Fibroblast of mammary gland (primary cell): ENCODE measurements around the gene SLC12A6.

Source experiments
- DNase-seq: peaks from one replicate; pipeline ENCODE4 v3.0.0-alpha.2; 2010; ENCODE audit warnings: low read depth
- H3K4me3 ChIP-seq: 2 replicates; pipeline ENCODE4 v1.5.1; 2011; ENCODE audit warnings: low read depth, mild to moderate bottlenecking, low read length, moderate library complexity; ENCODE audit not compliant: control insufficient read depth
- TF ChIP-seq, protein P1 (sequence below): conservative IDR thresholded peaks from 2 replicates; pipeline ENCODE4 v1.5.1; 2011; ENCODE audit warnings: low read depth, low read length, inconsistent platforms; ENCODE audit not compliant: control insufficient read depth, insufficient read depth

The SLC12A6 gene

DNA sequence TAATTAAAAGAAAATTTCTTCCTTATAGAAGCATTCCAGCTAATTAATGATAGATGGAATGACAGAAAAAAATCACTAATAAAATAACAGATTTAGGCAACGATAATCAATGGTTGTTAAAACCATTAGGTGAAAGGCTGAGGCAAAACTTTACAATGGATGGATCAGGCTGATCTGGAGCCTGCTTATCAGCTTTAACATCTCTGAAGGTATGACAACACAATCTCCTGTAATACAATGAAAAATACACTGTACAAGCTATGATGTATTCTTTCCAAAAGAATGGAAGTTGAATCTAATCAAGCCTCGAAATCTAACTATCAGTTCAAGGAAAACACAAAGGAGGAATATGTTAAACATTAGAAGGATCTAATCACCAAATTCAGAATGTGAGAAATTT lies 73.5 kb downstream of the SLC12A6 start:
- H3K4me3 ChIP-seq = no peak overlapping the region
- TF ChIP-seq, protein P1, sequence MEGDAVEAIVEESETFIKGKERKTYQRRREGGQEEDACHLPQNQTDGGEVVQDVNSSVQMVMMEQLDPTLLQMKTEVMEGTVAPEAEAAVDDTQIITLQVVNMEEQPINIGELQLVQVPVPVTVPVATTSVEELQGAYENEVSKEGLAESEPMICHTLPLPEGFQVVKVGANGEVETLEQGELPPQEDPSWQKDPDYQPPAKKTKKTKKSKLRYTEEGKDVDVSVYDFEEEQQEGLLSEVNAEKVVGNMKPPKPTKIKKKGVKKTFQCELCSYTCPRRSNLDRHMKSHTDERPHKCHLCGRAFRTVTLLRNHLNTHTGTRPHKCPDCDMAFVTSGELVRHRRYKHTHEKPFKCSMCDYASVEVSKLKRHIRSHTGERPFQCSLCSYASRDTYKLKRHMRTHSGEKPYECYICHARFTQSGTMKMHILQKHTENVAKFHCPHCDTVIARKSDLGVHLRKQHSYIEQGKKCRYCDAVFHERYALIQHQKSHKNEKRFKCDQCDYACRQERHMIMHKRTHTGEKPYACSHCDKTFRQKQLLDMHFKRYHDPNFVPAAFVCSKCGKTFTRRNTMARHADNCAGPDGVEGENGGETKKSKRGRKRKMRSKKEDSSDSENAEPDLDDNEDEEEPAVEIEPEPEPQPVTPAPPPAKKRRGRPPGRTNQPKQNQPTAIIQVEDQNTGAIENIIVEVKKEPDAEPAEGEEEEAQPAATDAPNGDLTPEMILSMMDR = no peak
- DNase-seq = no peak

DNA sequence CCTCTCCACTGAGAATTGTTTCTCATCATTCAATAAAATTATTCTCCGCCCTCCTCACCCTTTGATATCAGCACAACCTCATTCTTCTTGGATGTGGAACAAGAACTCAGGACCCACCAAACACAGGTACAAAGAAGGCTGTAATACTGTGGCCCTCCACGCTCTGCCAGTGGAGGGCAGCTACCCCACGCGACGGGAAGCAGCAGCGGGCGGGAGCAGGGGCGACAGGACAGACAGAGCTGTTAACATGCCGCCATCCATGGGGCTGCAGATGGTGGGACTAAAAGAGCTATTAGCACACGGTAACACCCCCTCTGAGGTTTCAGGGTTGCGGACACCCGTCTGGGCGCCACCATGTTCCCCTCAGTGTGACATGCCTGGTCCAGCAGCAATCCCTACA lies 75.2 kb downstream of the SLC12A6 start:
- TF ChIP-seq, protein P1 = no peak

DNA sequence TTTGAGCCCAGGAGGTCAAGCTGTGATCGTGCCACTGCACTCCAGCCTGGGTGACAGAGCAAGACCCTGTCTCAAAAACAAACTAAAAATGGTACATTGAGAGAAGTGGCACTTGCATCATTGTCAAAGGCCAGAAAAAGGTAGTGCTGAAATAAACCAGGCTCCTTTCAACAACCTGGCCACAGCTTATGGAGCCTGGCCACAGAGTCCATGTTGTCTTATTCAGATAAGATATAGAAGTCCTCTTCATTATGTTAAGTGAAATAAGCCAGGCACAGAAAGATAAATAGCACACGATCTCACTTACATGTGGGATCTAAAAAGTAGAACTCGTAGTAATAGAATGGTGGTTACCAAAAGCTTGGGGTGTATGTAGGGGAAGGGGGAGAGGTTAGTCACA lies 78.0 kb downstream of the SLC12A6 start:
- no peak overlapping the region for H3K4me3 ChIP-seq
- DNase-seq = no peak
- TF ChIP-seq, protein P1 = no peak

More for the DNA sequence above, 75.2 kb downstream of the SLC12A6 start:
- DNase-seq = no peak
- H3K4me3 ChIP-seq = no peak overlapping the region

DNA sequence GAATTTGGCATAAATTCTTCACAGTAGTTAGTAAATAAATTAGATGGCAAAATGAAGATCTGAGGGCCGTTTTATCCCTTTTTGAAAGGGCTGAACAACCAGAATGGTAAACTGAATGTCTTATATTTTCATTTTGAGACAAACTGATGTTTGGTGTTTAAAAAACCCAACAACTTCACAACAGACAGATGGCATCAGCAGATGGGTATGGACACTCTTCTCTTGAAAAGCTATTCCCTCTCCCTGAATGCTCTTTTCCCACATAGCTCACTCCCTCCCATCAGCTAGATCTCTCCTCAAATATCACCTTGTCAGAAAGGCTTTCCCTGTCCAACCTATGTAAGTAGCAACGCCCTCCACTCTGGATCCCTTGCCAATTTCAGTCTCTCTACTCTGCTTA lies 79.4 kb downstream of the SLC12A6 start:
- DNase-seq = no peak
- H3K4me3 ChIP-seq = no peak overlapping the region
- TF ChIP-seq, protein P1 = no peak

DNA sequence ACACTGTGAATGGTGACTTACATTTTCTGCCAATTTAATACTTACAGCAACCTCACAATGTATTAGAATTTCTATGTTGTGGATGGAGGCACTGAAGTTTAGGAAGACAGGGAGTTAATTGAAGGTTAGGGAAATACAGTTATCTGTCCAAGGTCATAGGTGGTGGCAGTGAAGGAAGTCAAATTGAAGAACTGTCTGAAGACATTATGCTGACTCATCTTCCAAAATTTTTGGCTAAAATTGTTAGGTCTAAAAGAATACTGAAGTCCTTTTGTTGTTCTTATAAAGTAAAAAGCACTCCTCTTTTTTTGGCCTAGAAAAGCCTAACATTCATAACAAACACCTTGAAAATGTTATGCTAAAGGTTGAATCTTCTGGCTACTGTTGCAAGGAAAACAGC lies 85.0 kb downstream of the SLC12A6 start:
- TF ChIP-seq, protein P1 = no peak
- H3K4me3 ChIP-seq = no peak overlapping the region
- DNase-seq = no peak

DNA sequence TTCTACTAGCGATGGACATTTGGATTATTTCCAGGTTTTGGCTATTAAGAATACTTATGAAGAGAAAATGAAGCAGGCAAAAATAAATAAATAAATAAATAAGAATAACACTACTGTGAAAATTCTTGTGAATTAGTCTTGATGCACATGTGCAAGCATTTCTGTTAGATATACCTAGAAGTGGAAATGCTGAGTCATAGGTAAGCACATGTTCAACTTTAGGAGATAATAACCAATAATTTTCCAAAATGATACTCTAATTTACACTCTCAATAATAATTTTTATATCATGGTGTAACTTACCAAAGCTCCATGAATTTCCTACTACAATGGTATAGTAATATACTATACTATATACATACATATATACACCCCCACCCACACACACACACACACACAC lies 89.4 kb downstream of the SLC12A6 start:
- DNase-seq = no peak
- H3K4me3 ChIP-seq = no peak overlapping the region
- TF ChIP-seq, protein P1 = no peak

DNA sequence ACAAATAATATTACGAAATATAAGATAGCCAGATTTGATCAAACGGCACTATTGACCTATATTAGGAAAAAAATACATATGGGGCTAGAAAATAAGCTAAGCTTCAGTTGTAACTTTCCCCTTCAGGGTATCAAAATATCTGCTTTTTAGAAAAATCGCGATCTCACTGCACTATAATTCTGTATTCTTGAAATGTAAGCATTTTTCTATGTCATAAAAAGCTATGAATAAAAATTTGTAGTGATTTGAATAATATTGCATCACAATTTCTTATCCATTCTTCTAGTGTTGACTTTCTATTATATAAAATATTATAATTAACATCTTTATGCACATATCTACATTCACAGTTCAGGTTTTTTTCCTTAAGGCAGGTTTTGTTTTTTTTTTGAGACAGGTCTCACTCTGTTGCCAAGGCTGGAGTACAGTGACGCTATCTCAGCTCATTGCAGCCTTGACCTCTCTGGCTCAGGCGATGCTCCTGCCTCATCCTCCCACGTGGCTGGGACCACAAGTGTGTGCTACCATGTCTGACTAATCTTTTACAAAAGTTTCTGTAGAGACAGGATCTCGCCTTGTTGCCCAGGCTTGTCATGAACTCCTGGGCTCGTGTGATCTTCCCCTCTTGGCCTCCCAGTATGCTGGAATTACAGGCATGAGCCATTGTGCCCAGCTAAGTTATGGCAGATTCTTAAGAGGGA lies 91.2 kb downstream of the SLC12A6 start:
- TF ChIP-seq, protein P1 = no peak
- H3K4me3 ChIP-seq = no peak overlapping the region
- peak; percentile 81 for DNase-seq
